ENCODE results near the gene UBE2E2. TPM values are rescaled to one million over a fixed set of nuclear protein-coding genes. Genes with fewer than 3 reads are reported as not detected.
A peak's percentile ranks its signal among the peaks of the same experiment; 100 is the strongest.

Gene UBE2E2
- total RNA-seq, 1 donor from 2014 or later = 28.1 TPM

DNA sequence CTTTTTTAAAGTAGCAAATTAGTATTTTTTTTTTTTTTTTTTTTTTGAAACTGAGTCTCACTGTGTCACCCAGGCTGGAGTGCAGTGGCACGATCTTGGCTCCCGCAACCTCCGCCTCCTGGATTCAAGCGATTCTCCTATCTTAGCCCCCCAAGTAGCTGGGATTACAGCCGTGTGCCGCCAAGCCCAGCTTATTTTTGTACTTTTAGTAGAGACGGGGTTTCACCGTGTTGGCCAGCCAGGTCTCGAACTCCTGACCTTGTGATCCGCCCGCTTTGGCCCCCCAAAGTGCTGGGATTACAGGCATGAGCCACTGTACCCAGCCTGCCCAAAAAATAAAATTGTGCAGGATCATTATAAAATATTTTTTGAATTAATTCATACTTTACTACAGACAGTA, 330.5 kb downstream of the UBE2E2 start:
- no peak for DNase-seq (ENCODE audit: low read depth in 2 of 2)

GRCh38 chr3:23533996-23534395, 330.9 kb downstream of the UBE2E2 start:
- DNase-seq (ENCODE audit: low read depth in 2 of 2) = no peak

DNA sequence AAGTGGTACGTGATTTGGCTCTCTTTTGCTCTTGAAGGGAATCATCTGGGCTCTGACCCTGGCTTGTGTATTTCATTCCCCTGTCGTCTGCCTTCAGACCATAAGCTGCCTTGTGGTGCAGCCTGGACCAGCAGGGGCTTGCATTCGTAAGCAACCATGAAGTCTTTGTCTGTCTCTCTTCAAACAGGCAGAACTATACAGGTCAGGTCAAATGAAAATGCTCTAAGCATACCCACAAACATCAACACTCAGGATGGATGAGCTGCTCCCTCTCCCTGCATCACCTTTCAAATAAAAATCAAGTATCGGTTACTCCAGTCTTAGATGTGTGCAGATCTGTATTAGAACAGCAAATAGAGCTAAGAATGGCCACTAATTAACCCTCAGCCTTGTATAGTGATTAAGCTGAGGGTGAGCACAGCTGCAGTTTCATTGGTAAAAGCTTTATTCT, 334.0 kb downstream of the UBE2E2 start:
- no peak for DNase-seq (ENCODE audit: low read depth in 2 of 2)

DNA sequence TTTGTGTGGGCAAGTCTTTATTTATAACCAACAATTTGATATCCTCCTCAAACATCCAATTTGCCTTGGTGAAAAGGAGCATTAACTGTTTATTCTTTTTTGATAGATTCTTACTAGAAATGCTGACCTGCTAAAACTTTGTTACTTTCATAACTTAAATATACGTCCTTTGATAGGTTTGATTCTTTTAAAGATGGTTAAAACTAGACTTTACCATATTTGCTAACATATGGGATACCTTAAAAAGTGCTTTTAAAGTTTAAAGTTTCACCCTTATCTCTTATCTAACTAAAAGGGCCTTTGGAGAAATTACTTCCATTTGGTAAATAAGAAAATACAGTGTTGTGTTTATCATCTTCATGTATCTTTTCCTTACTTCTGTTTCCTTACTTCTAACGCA, 336.1 kb downstream of the UBE2E2 start:
- no peak for DNase-seq (ENCODE audit: low read depth in 2 of 2)

DNA sequence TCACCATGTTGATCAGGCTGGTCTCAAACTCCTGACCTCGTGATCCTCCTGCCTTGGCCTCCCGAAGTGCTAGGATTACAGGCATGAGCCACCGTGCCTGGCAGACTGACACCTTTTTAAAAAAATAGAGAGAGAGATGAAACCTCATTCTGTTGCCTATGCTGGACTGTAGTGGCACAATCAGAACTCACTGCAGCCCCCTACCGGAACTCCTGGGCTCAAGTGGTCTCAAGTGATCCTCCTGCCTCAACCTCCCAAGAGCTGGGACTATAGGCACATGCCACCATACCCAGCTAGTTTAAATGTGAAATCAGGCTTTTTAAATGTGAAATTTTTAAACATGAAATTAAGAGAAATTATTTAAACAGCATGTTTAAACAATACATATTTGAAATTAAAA, 337.5 kb downstream of the UBE2E2 start:
- DNase-seq (ENCODE audit: low read depth in 2 of 2) = no peak

GRCh38 chr3:23542079-23542478, 339.0 kb downstream of the UBE2E2 start:
- no peak for DNase-seq (ENCODE audit: low read depth in 2 of 2)

DNA sequence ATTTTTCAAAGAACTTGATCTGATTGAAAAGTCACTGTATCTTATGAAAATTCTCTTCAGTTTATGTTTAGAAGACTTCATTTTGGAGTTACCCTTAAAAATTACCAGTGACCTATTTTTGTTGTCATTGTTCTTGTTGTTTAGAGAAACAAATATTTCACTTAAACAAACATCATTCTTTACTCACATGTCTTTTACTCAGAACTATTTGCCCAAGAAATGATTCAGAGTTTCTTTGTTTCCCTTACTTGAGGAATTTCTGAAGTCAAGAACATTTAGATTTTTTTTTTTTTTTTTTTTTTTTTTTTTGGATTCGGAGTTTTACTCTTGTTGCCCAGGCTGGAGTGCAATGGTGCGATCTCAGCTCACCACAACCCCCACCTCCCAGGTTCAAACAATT, 343.1 kb downstream of the UBE2E2 start:
- DNase-seq (ENCODE audit: low read depth in 2 of 2) = no peak

DNA sequence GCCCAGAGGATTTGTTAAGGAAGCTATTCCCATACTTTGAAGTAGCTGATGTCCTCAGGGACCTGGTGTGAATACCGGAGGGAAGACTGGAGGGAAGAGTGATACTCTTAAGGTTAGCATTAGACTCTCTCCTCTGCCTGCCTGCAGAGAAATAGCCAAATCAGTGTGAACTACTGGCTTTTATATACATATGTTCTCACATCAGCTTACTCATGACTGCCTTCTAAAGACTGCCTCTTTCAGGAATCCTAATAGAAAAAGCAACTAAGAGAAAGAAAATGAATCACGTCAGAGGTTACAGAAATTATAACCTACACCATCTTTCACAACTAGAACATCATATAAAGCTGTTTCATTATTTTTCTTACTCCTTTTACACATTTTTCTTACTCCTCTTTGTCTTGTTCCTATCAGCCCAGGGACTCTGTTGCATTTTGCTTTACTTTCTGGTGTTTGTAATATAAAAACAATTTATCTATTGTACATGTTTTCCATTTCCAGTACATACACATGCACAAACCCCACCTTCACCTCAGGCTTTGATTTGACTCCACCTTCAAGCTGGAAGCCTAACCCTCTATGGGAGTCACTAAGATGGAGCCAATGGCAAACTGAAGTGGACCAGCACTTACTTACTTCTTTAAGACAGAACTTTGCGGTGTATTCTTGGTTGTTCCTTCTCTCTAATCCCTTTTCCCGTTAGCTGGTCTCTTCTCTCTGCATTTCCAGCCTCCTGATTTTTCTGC, 345.0 kb downstream of the UBE2E2 start:
- DNase-seq (ENCODE audit: low read depth in 2 of 2) = no peak

DNA sequence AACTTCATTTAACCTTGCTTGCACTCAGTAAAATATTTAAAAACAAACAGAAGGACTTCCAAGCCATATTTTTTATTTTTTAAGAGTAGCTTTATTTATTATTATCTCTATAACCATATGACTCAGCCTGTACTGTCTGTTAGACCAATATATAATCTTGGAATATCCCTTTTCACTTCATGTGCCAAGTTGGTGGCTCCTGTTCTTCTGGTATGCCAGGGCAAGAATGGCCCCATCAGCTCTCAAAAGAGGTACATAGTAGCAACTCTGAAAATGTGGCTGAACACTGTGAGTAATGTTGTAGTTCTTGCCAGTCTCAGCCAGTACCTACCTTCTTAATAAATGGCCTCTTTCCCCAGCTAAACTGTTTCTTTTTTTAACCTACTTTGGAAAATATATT, 345.6 kb downstream of the UBE2E2 start:
- DNase-seq (ENCODE audit: low read depth in 2 of 2) = no peak

GRCh38 chr3:23549148-23549910, 346.2 kb downstream of the UBE2E2 start:
- DNase-seq (ENCODE audit: low read depth in 2 of 2) = no peak

- DNase-seq (ENCODE audit: low read depth in 2 of 2) = no peak
Measured at GRCh38 chr3:23550402-23550801, 347.3 kb downstream of the UBE2E2 start.

DNA sequence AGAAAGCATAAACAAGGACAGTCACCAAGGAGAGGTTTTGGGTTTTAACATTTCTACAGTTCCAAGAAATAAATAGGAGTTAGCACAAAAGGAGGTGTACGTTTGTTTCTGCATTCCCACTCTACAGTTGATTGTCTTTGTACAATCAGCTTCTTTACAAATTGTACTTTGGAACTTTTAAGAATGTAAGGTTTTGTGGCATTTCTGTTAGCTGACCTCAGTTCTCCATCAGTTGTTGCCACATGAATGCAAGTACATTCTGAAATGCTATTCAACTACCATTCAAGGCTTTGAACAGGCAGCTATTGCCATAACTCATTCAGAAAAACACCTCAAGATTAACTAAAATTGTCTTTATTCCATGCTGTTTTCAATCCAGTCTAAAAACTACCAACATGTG, 349.4 kb downstream of the UBE2E2 start:
- no peak for DNase-seq (ENCODE audit: low read depth in 2 of 2)

DNA sequence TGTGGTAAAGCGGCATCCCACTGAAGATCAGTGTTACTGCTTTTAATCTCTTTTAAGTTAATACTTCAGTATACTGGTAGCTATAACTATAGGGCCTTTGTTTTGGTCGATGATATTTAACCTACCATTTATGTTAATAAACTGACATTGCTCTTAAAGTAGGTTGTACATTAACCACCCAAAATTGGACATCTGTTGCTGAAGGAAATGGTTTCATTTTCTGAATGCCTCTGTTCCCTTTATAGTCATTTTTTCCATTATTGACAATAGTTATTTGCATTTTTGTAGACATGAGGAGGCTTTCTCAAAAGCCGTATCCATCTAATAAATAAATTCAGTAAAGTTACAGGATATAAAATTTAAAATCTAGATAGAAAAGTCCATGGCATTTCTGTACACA, 350.2 kb downstream of the UBE2E2 start:
- no peak for DNase-seq (ENCODE audit: low read depth in 2 of 2)

GRCh38 chr3:23565041-23565775, 362.1 kb downstream of the UBE2E2 start:
- peak; percentile 7 for DNase-seq (ENCODE audit: low read depth in 2 of 2)

- DNase-seq (ENCODE audit: low read depth in 2 of 2) = no peak
Measured at GRCh38 chr3:23566499-23566898, 363.4 kb downstream of the UBE2E2 start.

GRCh38 chr3:23567917-23568316, 364.8 kb downstream of the UBE2E2 start:
- DNase-seq (ENCODE audit: low read depth in 2 of 2) = peak; percentile 87 to 88

GRCh38 chr3:23573827-23574226, 370.7 kb downstream of the UBE2E2 start:
- no peak for DNase-seq (ENCODE audit: low read depth in 2 of 2)

GRCh38 chr3:23574822-23575315, 371.7 kb downstream of the UBE2E2 start:
- no peak for DNase-seq (ENCODE audit: low read depth in 2 of 2)

GRCh38 chr3:23575697-23576096, 372.6 kb downstream of the UBE2E2 start:
- DNase-seq (ENCODE audit: low read depth in 2 of 2) = no peak

GRCh38 chr3:23576379-23576959, 373.3 kb downstream of the UBE2E2 start:
- DNase-seq (ENCODE audit: low read depth in 2 of 2) = no peak

- no peak for DNase-seq (ENCODE audit: low read depth in 2 of 2)
Measured at GRCh38 chr3:23580096-23580713, 377.1 kb downstream of the UBE2E2 start.

Measured in dermis microvascular lymphatic vessel endothelial cell (primary cell).